ENCODE measurements around the gene KMT2D. TPM values are rescaled to one million over a fixed set of nuclear protein-coding genes. Genes with fewer than 3 reads are reported as not detected.

Gene KMT2D
- polyA plus RNA-seq, 1 of the 3 experiments (the other 2 are of a cell fraction) = 30.5 TPM

DNA sequence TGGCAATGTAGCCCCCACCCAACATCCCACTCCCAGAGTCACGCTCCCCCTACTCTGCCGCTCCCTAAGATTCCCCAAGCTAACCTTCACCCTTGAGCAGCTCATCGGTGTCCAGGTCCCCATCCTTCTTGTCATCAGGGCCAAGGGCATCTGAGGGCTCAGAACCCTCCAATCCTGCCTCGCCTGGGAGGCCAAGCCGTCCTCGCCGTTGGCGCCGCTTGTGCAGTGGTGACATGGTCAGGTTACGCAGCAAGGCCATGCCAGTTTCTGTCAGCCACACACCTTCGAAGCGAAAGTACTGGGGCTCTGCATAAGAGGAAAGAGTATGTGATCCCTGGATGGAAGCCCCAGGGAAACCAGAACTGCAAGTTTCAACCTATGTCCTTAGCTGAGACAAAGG lies 15.9 kb downstream of the KMT2D start:
- peaks cover 59 to 89% of the 10 kb centered on the region in 2 experiments for H3K36me3 ChIP-seq (replicated peaks in 1 of 2; ENCODE audit: control insufficient read depth in 1 of 2, insufficient read depth in 2 of 2, low read length in 1 of 2)
- CTCF ChIA-PET = interaction anchor here (0.6 to 5.2 kb wide), 19 partner anchors 10 to 180 kb away, joined by 3 to 49 read pairs (median 5); partner anchors contain the start of genes DDN, FKBP11, KMT2D and PRKAG1
- no peak for TF ChIP-seq TEAD4 (IDR thresholded peaks at IDR 0.05; ENCODE audit: borderline replicate concordance, insufficient read depth)
- TF ChIP-seq RFX5 (IDR thresholded peaks at IDR 0.05; ENCODE audit: low read length) = no peak
- TF ChIP-seq, protein P1, sequence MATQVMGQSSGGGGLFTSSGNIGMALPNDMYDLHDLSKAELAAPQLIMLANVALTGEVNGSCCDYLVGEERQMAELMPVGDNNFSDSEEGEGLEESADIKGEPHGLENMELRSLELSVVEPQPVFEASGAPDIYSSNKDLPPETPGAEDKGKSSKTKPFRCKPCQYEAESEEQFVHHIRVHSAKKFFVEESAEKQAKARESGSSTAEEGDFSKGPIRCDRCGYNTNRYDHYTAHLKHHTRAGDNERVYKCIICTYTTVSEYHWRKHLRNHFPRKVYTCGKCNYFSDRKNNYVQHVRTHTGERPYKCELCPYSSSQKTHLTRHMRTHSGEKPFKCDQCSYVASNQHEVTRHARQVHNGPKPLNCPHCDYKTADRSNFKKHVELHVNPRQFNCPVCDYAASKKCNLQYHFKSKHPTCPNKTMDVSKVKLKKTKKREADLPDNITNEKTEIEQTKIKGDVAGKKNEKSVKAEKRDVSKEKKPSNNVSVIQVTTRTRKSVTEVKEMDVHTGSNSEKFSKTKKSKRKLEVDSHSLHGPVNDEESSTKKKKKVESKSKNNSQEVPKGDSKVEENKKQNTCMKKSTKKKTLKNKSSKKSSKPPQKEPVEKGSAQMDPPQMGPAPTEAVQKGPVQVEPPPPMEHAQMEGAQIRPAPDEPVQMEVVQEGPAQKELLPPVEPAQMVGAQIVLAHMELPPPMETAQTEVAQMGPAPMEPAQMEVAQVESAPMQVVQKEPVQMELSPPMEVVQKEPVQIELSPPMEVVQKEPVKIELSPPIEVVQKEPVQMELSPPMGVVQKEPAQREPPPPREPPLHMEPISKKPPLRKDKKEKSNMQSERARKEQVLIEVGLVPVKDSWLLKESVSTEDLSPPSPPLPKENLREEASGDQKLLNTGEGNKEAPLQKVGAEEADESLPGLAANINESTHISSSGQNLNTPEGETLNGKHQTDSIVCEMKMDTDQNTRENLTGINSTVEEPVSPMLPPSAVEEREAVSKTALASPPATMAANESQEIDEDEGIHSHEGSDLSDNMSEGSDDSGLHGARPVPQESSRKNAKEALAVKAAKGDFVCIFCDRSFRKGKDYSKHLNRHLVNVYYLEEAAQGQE (IDR thresholded peaks at IDR 0.05; ENCODE audit: low read depth, low read length) = no peak
- no peak for TF ChIP-seq NFIC (IDR thresholded peaks at IDR 0.05; ENCODE audit: borderline replicate concordance)
- TF ChIP-seq JUND (IDR thresholded peaks at IDR 0.05) = no peak
- TF ChIP-seq USF2 (IDR thresholded peaks at IDR 0.05; ENCODE audit: borderline replicate concordance, low read depth, low read length) = no peak
- no peak for TF ChIP-seq CTCF (IDR thresholded peaks at IDR 0.05)
- no peak for TF ChIP-seq NRF1 (IDR thresholded peaks at IDR 0.05; ENCODE audit: low read depth, low read length)
- no peak for TF ChIP-seq ELF1 (IDR thresholded peaks at IDR 0.05)
- no peak for TF ChIP-seq YY1 (IDR thresholded peaks at IDR 0.05; ENCODE audit: low read depth)
- no peak for TF ChIP-seq POLR2AphosphoS5 (IDR thresholded peaks at IDR 0.05; ENCODE audit: low read depth, low read length)
- no peak for TF ChIP-seq SIN3A (IDR thresholded peaks at IDR 0.05; ENCODE audit: borderline replicate concordance, low read depth, low read length)
- TF ChIP-seq RXRA (IDR thresholded peaks at IDR 0.05; ENCODE audit: borderline replicate concordance, low read depth) = no peak
- TF ChIP-seq EP300 (IDR thresholded peaks at IDR 0.05; ENCODE audit: borderline replicate concordance in 1 of 2, low read depth in 1 of 2, low read length in 1 of 2) = no peak

More for the DNA sequence above, 15.9 kb downstream of the KMT2D start:
- peaks cover 9% of the 10 kb centered on the region; the same call in 1 of the 2 replicates for H3K79me2 ChIP-seq (ENCODE audit: insufficient read depth)
- no peaks in the 10 kb centered on the region for H3K9me2 ChIP-seq
- H3K4me2 ChIP-seq = no peak overlapping the region
- no peaks in the 10 kb centered on the region for H3F3A ChIP-seq (replicated peaks; ENCODE audit: insufficient read depth)
- POLR2A ChIA-PET = no interaction called here
- no peaks in the 10 kb centered on the region for H3K9me3 ChIP-seq
- H3K4me3 ChIP-seq (ENCODE audit: low read depth in 2 of 2, low read length in 1 of 2) = no peak overlapping the region
- H3K27ac ChIP-seq (ENCODE audit: low read depth in 2 of 2, low read length in 1 of 2) = no peak overlapping the region
- H4K20me1 ChIP-seq (ENCODE audit: insufficient read depth) = 0 out of 2 replicates have a peak, but pooled peaks cover 6% of the 10 kb centered on the region
- H3K9ac ChIP-seq = no peak overlapping the region
- H3K27me3 ChIP-seq (ENCODE audit: insufficient read depth) = no peaks in the 10 kb centered on the region
- peaks cover 0 to under 1% of the 10 kb centered on the region in 2 experiments; a peak in 1 of 4 replicates for H3K4me1 ChIP-seq (ENCODE audit: control insufficient read depth in 1 of 2, insufficient read depth in 2 of 2, low read depth in 1 of 2, low read length in 1 of 2)
- over 99% methylated on average over 12 of the region's 12 CpGs for WGBS (ENCODE audit: low lambda C conversion rate)
- H2AFZ ChIP-seq (ENCODE audit: low read depth) = no peak overlapping the region
- no peak for DNase-seq

Measured in SK-N-SH (cell line).